K562 (cell line): Measurements from ENCODE around the gene GART. TPM values are rescaled to one million over a fixed set of nuclear protein-coding genes. Genes with fewer than 3 reads are reported as not detected.

Experiments used
- ARID4B ChIP-seq: sonication (generic); formaldehyde crosslinking; IDR thresholded peaks from 2 replicates; pipeline ENCODE4 v1.8.0; 2022; ENCODE audit warnings: mild to moderate bottlenecking, missing genetic modification reagents
- DNMT1 ChIP-seq: fragments of 450-650 bp; IDR thresholded peaks from 2 replicates; pipeline ENCODE4 v1.6.1; 2016; ENCODE audit warnings: antibody characterized with exemption, mild to moderate bottlenecking
- GABPB2 ChIP-seq: fragments of 250-450 bp; sonication (Bioruptor Pico); conservative IDR thresholded peaks from 2 replicates; pipeline ENCODE4 v1.5.1; 2021; ENCODE audit warnings: mild to moderate bottlenecking
- HMG20B ChIP-seq: fragments of 250-450 bp; sonication (Bioruptor Pico); IDR thresholded peaks from 2 replicates; pipeline ENCODE4 v1.5.0; 2021; ENCODE audit warnings: mild to moderate bottlenecking
- KDM5B ChIP-seq: fragments of 200-600 bp; sonication (generic); IDR thresholded peaks from 2 replicates; pipeline ENCODE4 v1.6.1; 2012; ENCODE audit warnings: low read depth, mild to moderate bottlenecking, moderate library complexity, low read length, control low read depth, inconsistent platforms; ENCODE audit not compliant: insufficient replicate concordance
- LCOR ChIP-seq: sonication (generic); formaldehyde crosslinking; IDR thresholded peaks from 2 replicates; pipeline ENCODE4 v1.8.0; 2022; ENCODE audit warnings: mild to moderate bottlenecking, missing genetic modification reagents
- MTA1 ChIP-seq: fragments of 450-650 bp; IDR thresholded peaks from 2 replicates; pipeline ENCODE4 v1.6.1; 2017; ENCODE audit warnings: borderline replicate concordance
- NONO ChIP-seq, 2 experiments: fragments of 200-400 bp in 1 of 2; fragments of 450-650 bp in 1 of 2; formaldehyde crosslinking in 1 of 2; IDR thresholded peaks; 2 replicates each; pipeline ENCODE4 v1.6.1; 2017; ENCODE audit warnings: low read depth in 2 of 2, mild to moderate bottlenecking in 2 of 2, moderate library complexity in 2 of 2, low read length in 1 of 2
- NR4A1 ChIP-seq, 2 experiments: fragments of 250-450 bp in 1 of 2; fragments of 450-650 bp in 1 of 2; sonication (Bioruptor Pico) in 1 of 2; IDR thresholded peaks; 2 replicates each; pipeline versions ENCODE4 v1.4.0 to v1.6.1; 2016 to 2020; ENCODE audit warnings: mild to moderate bottlenecking in 2 of 2, missing compliant biosample characterization in 1 of 2, missing genetic modification characterization in 1 of 2, moderate library complexity in 1 of 2
- SIN3A ChIP-seq, 2 experiments: fragments of 150-350 bp in 1 of 2; IDR thresholded peaks; 2 replicates each; pipeline ENCODE4 v1.6.1; 2011 to 2016; ENCODE audit warnings: borderline replicate concordance in 2 of 2, low read depth in 2 of 2, low read length in 2 of 2, mild to moderate bottlenecking in 2 of 2, moderate library complexity in 2 of 2; ENCODE audit not compliant: control insufficient read depth in 1 of 2
- SMAD1 ChIP-seq: fragments of 150-350 bp; IDR thresholded peaks from 2 replicates; pipeline ENCODE4 v1.6.1; 2014; ENCODE audit warnings: low read length, low read depth; ENCODE audit not compliant: partially characterized antibody
- SMARCE1 ChIP-seq: fragments of 450-650 bp; IDR thresholded peaks from 2 replicates; pipeline ENCODE4 v1.7.1; 2016; ENCODE audit warnings: mild to moderate bottlenecking
- SUPT5H ChIP-seq: fragments of 450-650 bp; IDR thresholded peaks from 2 replicates; pipeline ENCODE4 v1.6.1; 2016
- ZBTB5 ChIP-seq: fragments of 450-650 bp; IDR thresholded peaks from 2 replicates; pipeline ENCODE4 v1.6.1; 2017; ENCODE audit warnings: antibody characterized with exemption
- ZNF124 ChIP-seq: sonication (generic); formaldehyde crosslinking; IDR thresholded peaks from 2 replicates; pipeline ENCODE4 v1.8.1; 2022; ENCODE audit warnings: missing genetic modification reagents
- ZNF3 ChIP-seq: fragments of 250-450 bp; sonication (Bioruptor Pico); IDR thresholded peaks from 2 replicates; pipeline ENCODE4 v1.5.0; 2021; ENCODE audit warnings: mild to moderate bottlenecking, moderate library complexity
- ZNF696 ChIP-seq: fragments of 250-450 bp; sonication (Bioruptor Pico); conservative IDR thresholded peaks from 2 replicates; pipeline ENCODE4 v1.4.0; 2020; ENCODE audit warnings: mild to moderate bottlenecking, moderate library complexity
- polyA plus RNA-seq, 8 experiments: library from polyadenylated mRNA; depleted of rRNA in 4 of 8; stranded (reverse) in 5 of 8; unstranded in 3 of 8; fragments of >200 nt; fragmentation: Nextera tagmentation in 2 of 8; fragmentation: Illumina TruSeq in 1 of 8; extraction: Ambion mirVana in 2 of 8; extraction: Trizol in 1 of 8; gene quantifications; 2 replicates each; pipeline versions ENCODE4 v1.2.1 to v1.2.3, GENCODE V29; 2011 to 2014; ENCODE audit warnings: inconsistent platforms in 1 of 8, missing spikeins in 1 of 8
- total RNA-seq, 7 experiments: library from RNA; depleted of rRNA in 6 of 7; stranded (reverse); fragments of >200 nt in 6 of 7; fragmentation: Illumina TruSeq in 2 of 7; extraction: Trizol in 2 of 7; gene quantifications; 2 replicates each; pipeline versions ENCODE4 v1.2.1 to v1.2.3, GENCODE V29; 2011 to 2021; ENCODE audit warnings: low replicate concordance in 1 of 7
- TF ChIP-seq, protein P1 (sequence below): fragments of 250-450 bp; sonication (Bioruptor Pico); IDR thresholded peaks from 2 replicates; pipeline ENCODE4 v1.4.0; 2020; ENCODE audit warnings: mild to moderate bottlenecking, moderate library complexity

The GART gene
- total and polyA plus RNA-seq, 9 of the 15 experiments (the other 6 are each of a cell fraction or from before 2014, with no cell fraction given), result 141 to 429 (median 349) TPM

- TF ChIP-seq ARID4B (CRISPR knock-in tag), result peak; percentile 99
- TF ChIP-seq NR4A1 (CRISPR knock-in tag; IDR thresholded peaks at IDR 0.05), result no peak
- peak; percentile 32; the same call in 1 of the 2 replicates for TF ChIP-seq NR4A1 (tag; IDR thresholded peaks at IDR 0.05)
- peak; percentile 96 to 100 for TF ChIP-seq SIN3A (IDR thresholded peaks at IDR 0.05; ENCODE audit: borderline replicate concordance in 2 of 2, control insufficient read depth in 1 of 2, low read depth in 2 of 2, low read length in 2 of 2)
- TF ChIP-seq SMAD1, result peak; percentile 46
- no peak for TF ChIP-seq ZBTB5
- TF ChIP-seq LCOR, result 0 out of 2 replicates have a peak, but pooled peaks have one; percentile 83
- TF ChIP-seq ZNF124, result no peak
- 0 out of 2 replicates have a peak, but pooled peaks have one; percentile 59 for TF ChIP-seq SMARCE1
- TF ChIP-seq MTA1, result peak; percentile 2
- TF ChIP-seq NONO (IDR thresholded peaks at IDR 0.05; ENCODE audit: low read depth in 2 of 2, low read length in 1 of 2), result peak in 1 of 2 experiments; percentile 98; a peak in 2 of 4 replicates
- no peak for TF ChIP-seq ZNF696 (CRISPR knock-in tag)
- TF ChIP-seq, protein P1, sequence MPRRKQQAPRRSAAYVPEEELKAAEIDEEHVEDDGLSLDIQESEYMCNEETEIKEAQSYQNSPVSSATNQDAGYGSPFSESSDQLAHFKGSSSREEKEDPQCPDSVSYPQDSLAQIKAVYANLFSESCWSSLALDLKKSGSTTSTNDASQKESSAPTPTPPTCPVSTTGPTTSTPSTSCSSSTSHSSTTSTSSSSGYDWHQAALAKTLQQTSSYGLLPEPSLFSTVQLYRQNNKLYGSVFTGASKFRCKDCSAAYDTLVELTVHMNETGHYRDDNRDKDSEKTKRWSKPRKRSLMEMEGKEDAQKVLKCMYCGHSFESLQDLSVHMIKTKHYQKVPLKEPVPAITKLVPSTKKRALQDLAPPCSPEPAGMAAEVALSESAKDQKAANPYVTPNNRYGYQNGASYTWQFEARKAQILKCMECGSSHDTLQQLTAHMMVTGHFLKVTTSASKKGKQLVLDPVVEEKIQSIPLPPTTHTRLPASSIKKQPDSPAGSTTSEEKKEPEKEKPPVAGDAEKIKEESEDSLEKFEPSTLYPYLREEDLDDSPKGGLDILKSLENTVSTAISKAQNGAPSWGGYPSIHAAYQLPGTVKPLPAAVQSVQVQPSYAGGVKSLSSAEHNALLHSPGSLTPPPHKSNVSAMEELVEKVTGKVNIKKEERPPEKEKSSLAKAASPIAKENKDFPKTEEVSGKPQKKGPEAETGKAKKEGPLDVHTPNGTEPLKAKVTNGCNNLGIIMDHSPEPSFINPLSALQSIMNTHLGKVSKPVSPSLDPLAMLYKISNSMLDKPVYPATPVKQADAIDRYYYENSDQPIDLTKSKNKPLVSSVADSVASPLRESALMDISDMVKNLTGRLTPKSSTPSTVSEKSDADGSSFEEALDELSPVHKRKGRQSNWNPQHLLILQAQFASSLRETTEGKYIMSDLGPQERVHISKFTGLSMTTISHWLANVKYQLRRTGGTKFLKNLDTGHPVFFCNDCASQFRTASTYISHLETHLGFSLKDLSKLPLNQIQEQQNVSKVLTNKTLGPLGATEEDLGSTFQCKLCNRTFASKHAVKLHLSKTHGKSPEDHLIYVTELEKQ, result no peak
- peak; percentile 91 for TF ChIP-seq SUPT5H
- TF ChIP-seq KDM5B, result peak; percentile 57
- no peak for TF ChIP-seq HMG20B (CRISPR knock-in tag)
- no peak for TF ChIP-seq DNMT1
- TF ChIP-seq ZNF3 (CRISPR knock-in tag), result no peak
- TF ChIP-seq GABPB2 (CRISPR knock-in tag), result no peak
These were observed 50.4 kb downstream of the GART start, which contains the start of gene DNAJC28 (continued) for GRCh38 chr21:33491373-33492102.
